ENCODE measurements around the gene MMADHC.

The MMADHC gene

DNA sequence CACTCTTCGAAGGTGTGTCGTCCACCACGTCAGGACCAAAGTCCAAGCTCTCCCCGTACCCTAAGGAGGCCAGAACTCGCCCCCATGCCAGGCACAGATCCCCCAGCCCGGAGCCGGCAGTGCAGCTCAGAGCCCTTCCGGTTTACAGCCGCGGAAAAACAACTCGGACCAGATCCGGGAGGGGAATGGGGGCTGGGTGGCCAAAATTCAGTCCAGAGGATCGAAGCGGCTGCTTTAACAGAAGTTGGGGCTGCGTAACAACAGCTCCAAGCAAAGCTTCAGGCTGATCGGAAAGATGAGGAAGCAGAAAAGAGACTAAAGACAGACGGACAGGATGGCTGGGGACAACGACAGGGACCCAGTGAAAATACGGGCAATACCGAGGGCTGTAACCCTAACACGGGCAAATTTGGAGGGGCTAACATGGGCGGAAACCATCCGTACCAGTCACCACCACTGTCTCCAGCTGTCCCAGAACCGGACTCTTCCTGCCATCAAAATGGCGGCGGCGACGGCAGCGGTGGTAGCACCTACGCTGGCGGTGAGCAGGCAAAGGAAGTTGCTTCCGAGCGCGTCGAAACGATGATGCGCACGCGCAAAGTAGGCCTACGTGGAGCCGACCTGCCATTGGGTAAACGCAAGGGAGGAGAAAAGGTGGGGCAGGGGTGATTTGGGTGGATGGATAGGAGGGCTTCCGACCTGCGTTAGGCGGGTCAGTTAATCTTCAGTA, at the start of gene MMADHC:
MMADHC (minus strand) TSS at position 556 of the 730 bp plus-strand sequence. CDS start 678 bp downstream, outside the sequence.
- peak; percentile 92 to 94 for DNase-seq

DNA sequence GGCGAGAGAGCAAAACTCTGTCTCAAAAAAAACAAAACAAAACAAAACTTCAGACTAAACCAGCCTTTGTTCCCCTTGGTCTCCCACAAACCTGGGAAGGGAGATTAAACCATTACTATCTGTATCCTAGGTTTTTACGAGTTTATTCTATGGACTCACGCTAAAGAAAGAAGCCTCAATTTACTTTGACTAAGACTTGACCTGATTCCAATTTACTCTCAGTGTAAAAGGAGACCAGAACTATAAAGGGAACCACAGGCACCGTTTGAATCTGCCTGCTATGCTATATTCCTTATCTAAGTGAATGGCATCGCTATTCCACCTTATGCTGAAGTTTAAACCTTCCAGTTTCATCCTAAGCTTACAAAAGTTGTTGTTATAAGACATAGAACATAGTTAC, 46.5 kb upstream of the MMADHC start:
- no peak for DNase-seq

DNA sequence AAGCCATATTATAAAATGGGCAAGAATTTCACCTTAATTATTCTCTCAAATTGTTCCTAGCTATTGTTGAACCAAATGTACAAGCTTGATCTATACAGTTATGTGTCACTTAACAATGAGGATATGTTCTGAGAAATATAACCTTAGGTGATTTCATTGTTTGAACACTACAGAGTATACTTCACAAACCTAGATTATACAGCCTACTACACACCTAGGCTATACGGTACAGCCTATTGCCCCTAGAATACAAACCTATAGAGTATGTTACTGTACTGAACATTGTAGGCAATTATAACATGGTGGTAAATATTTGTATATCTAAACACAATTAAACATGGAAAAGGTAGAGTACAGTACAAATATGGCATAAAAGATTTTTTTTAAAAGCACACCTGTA, 42.9 kb upstream of the MMADHC start:
- DNase-seq, result no peak

DNA sequence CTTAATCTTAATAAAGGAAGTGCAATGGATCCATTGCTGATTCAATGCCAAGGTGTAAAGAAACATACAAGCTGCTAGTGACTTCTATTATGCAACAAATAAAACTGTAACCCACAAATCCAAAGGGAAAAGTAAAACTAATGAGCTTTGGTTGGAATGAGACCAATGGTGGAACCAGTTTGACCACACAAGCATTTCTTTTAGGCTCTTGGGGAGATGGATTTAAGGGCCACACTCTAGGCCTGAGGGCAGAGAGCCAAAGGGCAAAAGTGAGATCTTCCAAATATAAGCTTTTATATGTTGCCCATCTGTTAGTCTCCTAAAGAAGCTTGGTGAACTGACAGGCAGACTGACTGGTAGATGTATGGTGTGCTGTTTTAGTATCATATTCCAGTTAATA, 41.5 kb upstream of the MMADHC start:
- no peak for DNase-seq

DNA sequence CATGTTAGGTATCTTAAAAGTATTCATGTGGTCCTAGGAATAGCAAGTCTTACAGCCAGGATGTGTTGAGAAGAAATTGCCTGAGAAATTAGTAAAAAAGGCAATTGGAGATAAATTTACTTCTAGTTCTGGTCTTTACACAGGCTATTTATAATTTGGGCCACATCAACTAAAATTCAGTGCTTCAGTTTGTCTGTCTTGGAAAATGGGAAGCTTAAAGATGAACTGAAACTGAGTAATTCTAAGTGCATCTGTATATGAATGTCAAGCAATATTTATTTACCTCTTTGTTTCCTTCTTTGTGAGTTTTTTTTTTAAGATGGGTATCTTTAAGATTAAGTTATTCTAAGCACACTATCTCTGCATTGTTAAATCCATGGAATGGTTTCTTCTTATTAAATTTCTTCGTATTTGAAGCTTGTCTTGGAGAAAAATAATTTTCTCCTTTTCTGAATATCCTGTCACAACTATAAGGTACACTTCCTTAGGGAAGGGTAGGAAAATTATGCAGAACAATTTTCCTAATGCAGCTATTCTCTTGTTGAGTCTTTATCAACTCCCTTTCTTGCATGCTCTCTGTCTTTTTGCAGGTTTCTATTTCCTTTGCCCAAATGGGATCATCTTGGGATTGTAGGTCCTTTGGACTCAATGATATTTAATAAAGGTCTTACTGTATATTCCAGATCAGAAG, 39.7 kb upstream of the MMADHC start:
- DNase-seq, result no peak

DNA sequence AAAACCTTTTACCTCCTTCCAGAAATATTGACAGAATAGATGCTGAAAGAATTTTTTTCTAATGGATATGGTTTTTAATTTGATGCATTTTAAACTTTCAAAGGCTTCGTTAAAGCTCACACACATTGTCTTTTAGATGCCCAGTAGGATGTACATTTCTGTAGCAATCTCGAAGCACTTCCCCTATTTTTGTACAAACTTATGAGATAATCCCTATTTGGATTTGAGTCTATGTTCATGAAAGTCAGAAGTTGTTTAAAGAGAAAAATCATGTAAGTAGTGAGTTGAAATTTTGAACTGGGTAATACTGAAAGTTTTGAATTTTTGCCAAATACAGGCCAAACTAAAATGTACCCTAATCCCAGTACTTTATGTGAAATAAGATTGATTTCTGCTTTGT, 38.1 kb upstream of the MMADHC start:
- no peak for DNase-seq

DNA sequence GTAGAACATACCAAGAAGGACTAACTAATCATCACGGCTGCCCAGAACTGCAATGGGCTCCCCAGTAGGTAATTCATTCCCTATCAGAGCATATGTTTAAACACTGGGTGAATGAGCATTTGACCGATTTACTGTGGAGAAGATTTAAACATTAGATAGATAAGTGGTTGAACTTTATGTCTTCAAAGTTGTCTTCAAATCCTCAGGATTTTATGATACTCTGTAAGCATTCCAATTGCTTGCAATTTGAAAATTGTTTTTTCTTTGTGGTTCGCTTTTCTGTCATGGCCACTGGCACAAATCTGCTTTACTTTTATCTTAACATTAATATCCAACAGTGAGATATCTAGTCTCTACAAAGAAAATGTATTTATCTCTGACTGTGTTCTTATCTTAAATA, 37.7 kb upstream of the MMADHC start:
- no peak for DNase-seq

DNA sequence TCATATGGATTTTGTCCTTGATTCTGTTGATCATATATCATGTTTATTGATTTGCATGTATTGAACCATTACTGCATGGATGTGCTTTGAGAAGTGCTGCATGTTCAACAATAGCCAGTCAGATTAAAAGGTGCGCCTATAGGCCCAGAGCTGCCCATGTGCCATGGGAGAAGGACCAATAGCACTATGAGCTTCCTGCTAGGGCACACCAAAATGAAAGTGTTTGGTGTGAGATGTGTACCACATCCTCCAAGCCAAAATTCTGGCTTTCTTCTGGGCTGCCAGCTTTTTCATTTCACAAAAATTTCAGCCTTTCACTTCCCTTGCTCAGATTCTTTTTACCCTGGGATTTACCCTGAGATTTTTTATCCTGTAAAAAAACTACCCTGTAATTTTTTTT, 34.8 kb upstream of the MMADHC start:
- no peak for DNase-seq

DNA sequence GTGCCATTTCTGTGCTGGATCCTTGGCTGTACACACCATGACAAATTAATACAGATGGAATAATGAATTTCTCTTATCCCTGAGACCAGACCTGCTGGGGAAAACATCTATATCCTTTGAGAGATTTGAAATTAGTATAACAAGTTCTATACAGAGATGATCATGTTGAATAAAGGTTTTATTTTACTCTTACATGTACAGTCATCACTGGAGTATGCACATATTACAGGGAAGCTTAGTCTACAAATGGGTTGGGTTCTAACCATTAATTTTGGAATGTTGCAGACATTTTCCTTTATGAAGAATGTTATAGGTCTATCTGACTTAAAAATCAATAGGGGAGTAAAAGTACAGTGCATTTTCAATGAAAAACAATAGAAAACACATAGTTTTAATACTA, 29.9 kb upstream of the MMADHC start:
- DNase-seq, result no peak

DNA sequence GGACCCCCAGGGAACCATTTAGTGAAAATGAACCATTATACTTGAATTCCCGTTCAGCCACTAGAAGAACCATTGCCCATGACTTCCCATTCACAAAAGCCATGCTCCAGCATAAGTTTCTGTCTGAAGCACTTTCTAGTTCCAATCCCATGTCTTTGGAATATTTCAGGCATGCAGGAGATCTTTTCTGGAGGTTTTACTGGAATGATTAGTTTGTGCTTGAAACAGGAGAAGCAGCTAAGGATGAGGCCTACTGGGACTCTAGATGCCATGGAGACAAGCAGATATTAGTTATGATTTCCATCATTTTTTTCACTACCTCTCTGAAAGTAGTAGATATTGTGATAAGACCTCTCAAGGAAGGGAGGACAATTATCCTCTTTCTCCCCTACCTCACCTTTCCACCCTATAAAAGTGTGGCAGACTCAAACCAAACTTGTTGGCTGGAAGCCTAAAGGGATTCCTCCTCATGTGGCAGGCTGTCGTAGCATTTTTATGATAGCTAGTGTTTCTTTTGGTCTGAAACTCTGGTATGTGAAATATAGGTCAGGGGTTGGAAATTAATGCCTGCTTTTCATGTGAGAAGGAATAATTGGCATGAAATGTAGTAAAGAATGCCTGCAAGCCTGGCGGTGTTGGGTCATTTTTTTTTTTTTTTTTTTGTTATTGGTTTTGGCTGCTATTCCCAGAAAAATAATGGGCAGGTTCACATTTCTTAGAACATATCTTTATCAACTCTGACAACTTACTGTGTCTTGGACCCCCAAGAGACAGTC, 29.3 kb upstream of the MMADHC start:
- DNase-seq, result no peak

DNA sequence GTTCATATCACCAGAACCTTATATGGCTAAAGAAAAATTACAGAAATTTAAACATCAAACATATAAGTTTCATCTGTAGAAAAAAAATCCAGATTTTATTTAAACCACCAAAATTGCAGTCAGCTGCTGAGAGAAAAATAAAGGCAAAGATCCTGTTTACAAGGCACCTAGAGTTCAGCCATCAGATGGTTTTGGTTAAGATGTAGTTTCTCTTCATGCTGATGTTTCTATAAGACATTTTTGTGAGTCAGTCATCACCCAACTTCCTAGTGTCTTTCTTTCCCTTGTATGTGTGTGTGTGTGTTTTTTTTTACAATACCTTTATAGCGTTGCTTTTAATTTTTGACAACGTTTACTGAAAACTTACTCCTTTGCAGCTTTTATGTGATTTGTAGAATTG, 26.1 kb upstream of the MMADHC start:
- no peak for DNase-seq

DNA sequence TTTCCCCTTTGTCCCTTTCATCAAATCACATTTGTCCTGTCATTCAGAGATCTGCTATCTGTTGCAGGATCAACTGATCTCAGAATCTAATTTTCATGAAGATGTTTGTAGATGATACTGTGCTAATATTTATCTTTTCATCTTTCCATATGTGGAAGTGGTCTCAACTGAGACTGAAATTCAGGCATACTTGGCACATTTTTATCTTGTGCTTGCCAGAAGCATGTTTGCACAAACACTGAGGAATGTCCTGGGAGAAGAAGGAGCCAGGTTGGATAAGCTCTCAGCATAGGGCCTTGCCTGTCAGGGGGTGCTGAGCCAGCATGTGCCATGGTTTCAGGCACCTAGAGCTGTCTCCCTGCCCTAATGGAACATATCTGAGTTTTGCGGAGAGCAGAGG, 24.5 kb upstream of the MMADHC start:
- DNase-seq, result no peak

DNA sequence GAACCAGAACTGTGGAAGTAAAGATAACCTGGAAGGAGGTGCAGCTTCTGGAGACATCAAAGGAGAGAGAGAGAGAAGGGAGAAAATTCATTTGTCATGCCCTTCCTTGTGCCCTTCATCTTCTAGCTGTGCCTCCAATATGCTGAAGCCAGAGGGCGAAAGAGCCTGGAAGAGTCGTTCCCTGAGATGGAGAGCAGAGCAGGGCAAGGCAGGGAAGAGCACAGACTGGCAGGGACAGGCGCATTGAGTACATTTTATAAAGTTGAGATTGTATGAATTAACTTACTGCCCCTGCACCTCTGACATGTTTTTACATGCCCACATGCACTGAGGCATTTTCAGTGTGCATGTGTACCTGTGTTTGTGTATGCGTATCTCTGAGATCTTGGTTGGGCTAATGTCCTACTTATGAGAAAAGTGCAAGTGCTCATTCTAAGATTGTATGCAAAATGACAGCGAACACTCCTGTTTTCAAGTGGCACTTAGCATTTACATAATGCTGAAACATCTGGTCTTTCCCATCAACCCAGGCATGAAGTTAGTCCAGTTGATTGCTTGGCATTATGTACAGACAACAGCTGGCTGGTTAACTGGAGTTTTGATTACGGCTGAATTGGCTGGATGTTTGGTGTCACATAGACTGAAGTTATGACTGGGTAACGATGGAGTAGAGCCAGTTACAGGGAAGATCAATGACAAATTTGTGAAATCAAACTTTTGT, 23.7 kb upstream of the MMADHC start:
- no peak for DNase-seq

DNA sequence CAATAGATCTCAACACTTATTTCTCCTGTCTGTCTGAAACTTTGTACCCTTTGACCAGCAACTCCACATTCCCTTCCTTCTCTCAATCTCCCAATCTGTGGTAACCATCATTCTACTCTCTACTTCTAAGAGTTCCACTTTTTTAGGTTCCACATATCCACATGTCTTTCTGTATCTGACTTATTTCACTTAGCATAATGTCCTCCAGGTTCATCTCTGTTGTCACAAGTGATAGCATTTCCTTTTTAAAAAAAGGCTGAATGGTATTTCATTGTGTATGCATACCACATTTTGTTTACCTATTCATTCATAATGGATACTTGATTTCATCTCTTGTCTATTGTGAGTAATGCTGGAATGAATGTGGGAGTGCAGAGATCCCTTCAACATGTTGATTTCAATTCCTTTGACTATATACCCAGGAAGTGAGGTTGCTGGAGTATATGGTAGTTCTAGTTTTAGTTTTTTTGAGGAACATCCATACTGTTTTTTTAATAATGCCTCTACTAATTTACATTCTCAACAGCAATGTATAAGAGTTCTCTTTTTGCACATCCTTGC, 18.8 kb upstream of the MMADHC start:
- DNase-seq, result no peak

DNA sequence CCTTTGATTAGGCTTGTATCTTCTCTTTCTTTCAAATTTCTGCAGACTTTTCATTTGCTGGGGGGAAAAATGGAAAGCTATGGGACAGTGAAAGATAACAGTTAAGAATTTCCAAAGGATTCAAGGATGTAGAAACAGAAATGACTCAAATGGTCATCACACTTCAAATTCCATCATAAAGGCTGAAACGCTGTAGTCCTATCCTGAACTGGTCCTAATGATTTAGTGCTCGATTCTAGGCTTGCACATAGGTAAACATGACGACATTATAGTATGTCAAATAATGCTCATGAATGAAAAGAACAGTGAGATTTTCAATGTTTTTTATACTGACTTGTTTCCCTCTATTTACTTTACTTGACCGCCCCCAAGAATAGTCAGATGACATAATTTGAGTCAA, 15.7 kb upstream of the MMADHC start:
- no peak for DNase-seq

DNA sequence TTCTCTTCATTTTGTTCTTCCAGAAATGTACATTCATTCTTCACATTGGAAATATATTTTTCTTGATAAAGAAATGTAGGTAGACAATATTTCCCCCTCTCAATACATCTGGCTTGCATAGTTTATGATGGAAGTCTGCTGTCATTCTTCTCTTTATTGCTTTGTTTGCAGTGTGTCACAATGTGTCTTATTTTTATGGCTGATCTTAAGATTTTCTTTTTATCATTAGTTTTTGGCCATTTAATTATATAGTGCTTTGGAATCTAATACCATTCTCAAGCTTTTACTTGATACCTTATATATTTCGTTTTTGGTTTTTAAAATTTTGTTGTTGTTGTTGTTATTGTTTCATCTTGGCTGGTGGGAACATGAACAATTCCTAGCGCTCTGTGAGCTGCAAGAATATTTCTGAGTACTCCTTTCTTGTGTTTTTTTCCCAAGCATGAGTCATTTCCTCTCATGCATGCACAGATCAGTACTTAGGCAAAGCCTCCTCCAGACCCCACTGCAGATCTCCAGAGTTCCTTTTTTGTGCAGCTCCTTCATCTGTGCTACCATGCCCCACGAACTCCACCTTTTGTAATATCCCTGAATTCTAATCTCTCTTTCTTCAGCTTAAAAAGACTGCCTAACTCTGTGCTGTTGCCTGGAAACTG, 13.7 kb upstream of the MMADHC start:
- no peak for DNase-seq

DNA sequence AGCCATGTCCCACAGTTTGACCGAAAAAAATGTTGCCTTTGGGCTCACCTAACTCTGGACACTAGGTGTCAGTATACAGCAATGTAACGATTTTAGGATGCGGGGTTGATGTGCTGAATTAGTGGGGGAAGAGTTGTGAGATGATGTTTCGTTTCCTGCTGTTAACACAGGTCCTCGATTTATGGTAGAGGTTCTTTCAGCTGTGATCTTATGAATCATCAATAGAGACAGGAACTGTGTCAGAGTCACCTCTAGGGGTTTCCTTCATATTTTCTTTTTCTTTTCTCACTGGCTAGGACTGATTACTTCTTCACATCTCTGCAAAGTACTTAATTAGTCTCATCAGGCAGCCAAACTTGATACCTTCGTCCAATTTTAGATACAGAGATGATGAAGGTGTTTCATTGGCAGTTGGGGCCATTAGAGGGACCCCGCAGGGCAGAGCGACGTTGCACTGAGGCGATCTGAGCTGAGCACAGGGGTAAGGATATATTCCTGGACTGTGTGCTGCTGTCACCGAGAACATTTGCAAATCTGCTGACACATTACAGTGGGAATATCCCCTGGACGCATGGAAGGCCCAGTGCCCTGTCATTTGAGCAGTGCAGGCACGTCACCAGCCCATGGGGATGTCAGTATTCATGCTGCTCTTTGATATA, 10.2 kb upstream of the MMADHC start:
- DNase-seq, result peak; percentile 30 to 43

DNA sequence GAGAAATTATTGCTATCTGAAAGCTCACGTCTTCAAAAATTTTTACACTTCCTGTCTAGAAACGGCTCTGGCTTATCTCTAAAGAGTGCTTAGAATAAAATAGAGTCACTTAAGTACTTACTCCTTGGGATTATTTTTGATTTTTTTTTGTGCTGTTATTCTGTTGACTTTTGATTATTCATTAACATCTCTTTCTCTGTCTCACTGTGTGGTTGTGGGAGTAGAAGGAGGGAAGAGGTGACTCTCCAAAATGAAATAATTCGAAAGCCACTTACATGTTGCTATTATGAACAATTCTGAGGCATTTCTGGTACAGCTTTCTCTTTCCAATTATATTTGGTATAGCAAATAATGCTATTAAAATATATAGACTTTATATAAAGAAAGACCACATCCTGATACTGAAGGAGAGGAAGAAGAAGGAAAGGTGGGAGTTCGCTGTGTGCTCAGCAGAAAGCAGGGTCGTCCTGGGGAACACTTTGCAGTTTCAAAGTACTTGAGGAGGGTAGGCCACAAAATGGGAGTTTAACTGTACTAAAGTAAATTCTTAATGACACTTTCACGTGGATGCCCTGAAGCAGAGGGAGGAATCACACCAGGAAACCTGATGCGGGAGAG, 9.6 kb upstream of the MMADHC start:
- no peak for DNase-seq

DNA sequence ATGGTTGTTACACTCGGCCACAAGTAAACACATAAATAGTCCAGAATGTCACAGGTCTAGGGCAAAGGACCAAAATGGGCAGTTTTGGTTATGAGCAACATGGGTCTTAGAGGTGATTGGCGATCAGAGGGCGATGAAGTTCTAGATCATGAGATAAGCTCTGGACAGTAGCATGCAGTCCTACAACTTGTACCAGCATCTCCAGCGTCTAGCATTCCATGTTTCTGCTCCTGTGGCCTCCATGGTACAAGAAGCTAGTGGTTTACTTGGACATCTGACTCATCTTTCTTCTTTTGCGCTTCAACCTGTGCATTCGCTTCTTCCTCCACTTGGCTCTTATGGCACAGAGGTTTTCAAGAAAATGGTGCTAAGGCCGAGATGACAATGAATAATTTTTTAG, 8.9 kb upstream of the MMADHC start:
- DNase-seq, result no peak

DNA sequence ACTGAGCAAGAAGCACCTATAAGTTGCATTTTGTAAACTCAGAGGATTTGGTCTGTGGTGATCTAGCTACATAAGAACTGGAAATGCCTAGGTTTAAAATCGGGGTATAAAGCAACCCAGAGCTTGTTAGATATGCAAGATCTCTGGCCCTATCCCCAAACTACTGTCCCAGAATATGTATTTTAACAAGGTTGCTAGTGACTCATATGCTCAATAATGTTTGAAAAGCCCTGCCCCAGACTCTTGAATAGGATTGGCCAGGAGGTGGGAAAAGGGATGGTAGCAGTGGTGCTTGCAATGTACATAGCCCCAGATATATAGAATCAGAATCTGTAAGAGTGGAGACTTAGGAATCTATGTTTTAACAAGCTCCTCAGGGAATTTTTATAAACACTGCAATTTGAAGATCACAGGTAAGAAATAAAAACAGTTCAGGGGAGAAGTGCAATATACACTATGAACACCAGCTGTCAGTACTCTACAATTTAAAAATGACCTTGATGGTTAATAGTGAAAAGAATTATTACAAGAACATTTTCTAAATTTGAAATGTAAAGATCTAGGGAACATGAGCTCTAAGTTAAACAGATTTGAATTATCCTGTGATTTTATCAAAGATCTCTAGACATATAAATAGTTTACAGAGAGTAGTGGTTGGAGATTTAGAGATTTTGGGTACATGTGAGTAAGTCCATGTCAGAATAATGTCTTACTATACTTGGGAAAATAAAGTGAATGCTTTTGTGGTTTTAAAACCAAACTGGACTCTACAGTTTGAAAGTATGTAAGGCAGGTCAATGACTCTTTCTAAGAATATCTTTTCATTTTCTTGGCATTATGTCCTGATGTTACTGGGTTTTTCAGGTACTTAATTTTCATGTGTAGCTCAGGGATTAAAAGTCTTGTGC, 7.7 kb upstream of the MMADHC start:
- no peak for DNase-seq
